SK-N-MC (cell line): Measurements from ENCODE around the gene FBXO34.

ENCODE experiments used
- EZH2 ChIP-seq: fragments of 200-600 bp; sonication (generic); IDR thresholded peaks from one replicate; pipeline ENCODE4 v1.6.1; 2017; ENCODE audit warnings: antibody characterized with exemption
- FOXP2 ChIP-seq: optimal IDR thresholded peaks from 2 replicates; pipeline ENCODE3; 2011; ENCODE audit warnings: mild to moderate bottlenecking, moderate library complexity; ENCODE audit not compliant: insufficient read depth; ENCODE audit errors: extremely low read length, control extremely low read depth
- POLR2AphosphoS5 ChIP-seq: IDR thresholded peaks from 2 replicates; pipeline ENCODE4 v1.6.1; 2012; ENCODE audit warnings: mild to moderate bottlenecking, low read depth, low read length, borderline replicate concordance

GRCh38 chr14:55245657-55246268 is 25.5 kb upstream of the FBXO34 start:
- TF ChIP-seq EZH2, result no peak
- no peak for TF ChIP-seq POLR2AphosphoS5
- TF ChIP-seq FOXP2, result no peak
